GM23338 (cell line): ENCODE measurements around the gene POLQ. TPM values are rescaled to one million over a fixed set of nuclear protein-coding genes. Genes with fewer than 3 reads are reported as not detected.
A peak's percentile ranks its signal among the peaks of the same experiment; 100 is the strongest.

ENCODE experiments used
- ATAC-seq: fragments of 200-7000 bp; cut with Tn5 transposase; 3 replicates; pipeline ENCODE4 v1.9.1; 2020
- DNase-seq: peaks from one replicate; pipeline ENCODE4 v3.0.0-alpha.2; 2015; ENCODE audit warnings: low spot score
- H2AFZ ChIP-seq: fragments of 200-600 bp; sonication (generic); 2 replicates; pipeline ENCODE4 v1.8.0; 2016; ENCODE audit warnings: antibody characterized with exemption, mild to moderate bottlenecking, moderate library complexity
- H3F3A ChIP-seq: fragments of 200-600 bp; sonication (generic); replicated peaks from 2 replicates; pipeline ENCODE4 v1.8.0; 2017; ENCODE audit warnings: antibody characterized with exemption, mixed run types, low read depth
- H3K27ac ChIP-seq: fragments of 200-600 bp; sonication (generic); 2 replicates; pipeline ENCODE4 v1.6.1; 2016; ENCODE audit warnings: low read depth
- H3K27me3 ChIP-seq: fragments of 200-600 bp; sonication (generic); 2 replicates; pipeline ENCODE4 v1.8.0; 2016; ENCODE audit warnings: mild to moderate bottlenecking, mixed run types, moderate library complexity; ENCODE audit not compliant: insufficient read depth
- H3K36me3 ChIP-seq: fragments of 200-600 bp; sonication (generic); 2 replicates; pipeline ENCODE4 v1.8.0; 2016; ENCODE audit warnings: mild to moderate bottlenecking; ENCODE audit not compliant: insufficient read depth
- H3K4me1 ChIP-seq: fragments of 200-600 bp; sonication (generic); 2 replicates; pipeline ENCODE4 v1.8.0; 2016; ENCODE audit warnings: mild to moderate bottlenecking, moderate library complexity; ENCODE audit not compliant: insufficient read depth
- H3K4me2 ChIP-seq: fragments of 200-600 bp; sonication (generic); 2 replicates; pipeline ENCODE4 v1.7.1; 2017; ENCODE audit warnings: mixed run types
- H3K4me3 ChIP-seq: fragments of 200-600 bp; sonication (generic); 2 replicates; pipeline ENCODE4 v1.6.1; 2016; ENCODE audit warnings: mixed run types
- H3K79me2 ChIP-seq: fragments of 200-600 bp; sonication (generic); replicated peaks from 2 replicates; pipeline ENCODE4 v1.8.0; 2017; ENCODE audit warnings: mild to moderate bottlenecking; ENCODE audit not compliant: insufficient read depth
- H3K9me2 ChIP-seq: fragments of 200-600 bp; sonication (generic); 2 replicates; pipeline ENCODE4 v1.8.0; 2017; ENCODE audit not compliant: insufficient read depth
- H4K20me1 ChIP-seq: fragments of 200-600 bp; sonication (generic); replicated peaks from 2 replicates; pipeline ENCODE4 v1.8.0; 2017; ENCODE audit warnings: mild to moderate bottlenecking; ENCODE audit not compliant: insufficient read depth
- H3K27ac Mint-ChIP-seq: 2 replicates; pipeline ENCODE4 v1.8.0; 2020; ENCODE audit warnings: inconsistent platforms, mild to moderate bottlenecking, moderate library complexity, mixed read lengths
- H3K27me3 Mint-ChIP-seq: 3 replicates; pipeline ENCODE4 v1.8.0; 2022; ENCODE audit warnings: low read depth, mild to moderate bottlenecking, moderate library complexity, mixed read lengths, inconsistent platforms; ENCODE audit not compliant: insufficient read depth, poor library complexity
- H3K36me3 Mint-ChIP-seq: 3 replicates; pipeline ENCODE4 v1.8.0; 2021; ENCODE audit warnings: low read depth, mild to moderate bottlenecking, inconsistent platforms, moderate library complexity, mixed read lengths
- H3K4me1 Mint-ChIP-seq: 3 replicates; pipeline ENCODE4 v1.8.0; 2020; ENCODE audit warnings: mild to moderate bottlenecking, inconsistent platforms, mixed read lengths
- H3K4me3 Mint-ChIP-seq: 3 replicates; pipeline ENCODE4 v1.8.0; 2021; ENCODE audit warnings: moderate library complexity, mild to moderate bottlenecking, inconsistent platforms, mixed read lengths
- H3K9me3 Mint-ChIP-seq: 3 replicates; pipeline ENCODE4 v1.8.0; 2020; ENCODE audit warnings: moderate library complexity, mild to moderate bottlenecking, inconsistent platforms, mixed read lengths
- CREB1 ChIP-seq: fragments of 250-450 bp; sonication (Bioruptor Pico); IDR thresholded peaks from 2 replicates; pipeline ENCODE4 v1.5.0; 2020; ENCODE audit warnings: low read depth, mild to moderate bottlenecking, moderate library complexity
- CTCF ChIP-seq, 2 experiments: fragments of 200-600 bp in 1 of 2; sonication (generic) in 1 of 2; conservative IDR thresholded peaks; 2 replicates each; pipeline versions ENCODE4 v1.5.1 to v1.6.1; 2016 to 2017; ENCODE audit warnings: antibody characterized with exemption in 2 of 2, low read depth in 2 of 2, mild to moderate bottlenecking in 2 of 2, moderate library complexity in 1 of 2
- EZH2 ChIP-seq: fragments of 200-600 bp; sonication (generic); IDR thresholded peaks from one replicate; pipeline ENCODE4 v1.8.0; 2017; ENCODE audit warnings: antibody characterized with exemption, mild to moderate bottlenecking, low read depth; ENCODE audit not compliant: unreplicated experiment
- EZH2phosphoT487 ChIP-seq: fragments of 200-600 bp; sonication (generic); IDR thresholded peaks from one replicate; pipeline ENCODE4 v1.8.1; 2018; ENCODE audit warnings: antibody characterized with exemption; ENCODE audit not compliant: unreplicated experiment
- NANOG ChIP-seq: IDR thresholded peaks from 2 replicates; pipeline ENCODE4 v1.6.1; 2016; ENCODE audit warnings: antibody characterized with exemption, borderline replicate concordance
- POLR2AphosphoS5 ChIP-seq: IDR thresholded peaks from 2 replicates; pipeline ENCODE4 v1.6.1; 2016; ENCODE audit warnings: antibody characterized with exemption, low read depth
- STAT1 ChIP-seq: IDR thresholded peaks from one replicate; pipeline ENCODE4 v1.6.1; 2016; ENCODE audit warnings: antibody characterized with exemption; ENCODE audit not compliant: unreplicated experiment
- ZNF114 ChIP-seq: fragments of 250-450 bp; sonication (Bioruptor Pico); IDR thresholded peaks from 2 replicates; pipeline ENCODE4 v1.5.0; 2020; ENCODE audit warnings: mild to moderate bottlenecking, moderate library complexity
- polyA plus RNA-seq: library from polyadenylated mRNA; unstranded; fragments of >200 nt; fragmentation: Nextera tagmentation; extraction: Ambion mirVana; gene quantifications from 2 replicates; pipeline ENCODE4 v1.2.1, GENCODE V29; 2016
- total RNA-seq: library from RNA; depleted of rRNA; stranded (reverse); fragments of >200 nt; shearing (Covaris generic); gene quantifications from 2 replicates; pipeline ENCODE4 v1.2.3, GENCODE V29; 2014
- TF ChIP-seq, protein P1 (sequence below): fragments of 250-450 bp; sonication (Bioruptor Pico); IDR thresholded peaks from 2 replicates; pipeline ENCODE4 v1.5.0; 2020; ENCODE audit warnings: mild to moderate bottlenecking, moderate library complexity
- TF ChIP-seq, protein P2 (sequence below): IDR thresholded peaks from one replicate; pipeline ENCODE4 v1.6.1; 2018; ENCODE audit warnings: antibody characterized with exemption; ENCODE audit not compliant: unreplicated experiment

POLQ gene
- total and polyA plus RNA-seq, 2 experiments from 2014 or later, result 6.9 to 20.6 TPM

- H3F3A ChIP-seq, result no peaks in the 10 kb centered on the region
- no peaks in the 10 kb centered on the region for H3K79me2 ChIP-seq
- no peak for ATAC-seq
- TF ChIP-seq ZNF114 (no peak), POLR2AphosphoS5 (no peak), CREB1 (CRISPR knock-in tag) (no peak), CTCF (conservative IDR thresholded peaks at IDR 0.05; ENCODE audit: low read depth in 2 of 2) (no peak), EZH2 (no peak), STAT1 (no peak), EZH2phosphoT487 (no peak), NANOG (no peak)
- TF ChIP-seq, protein P1, sequence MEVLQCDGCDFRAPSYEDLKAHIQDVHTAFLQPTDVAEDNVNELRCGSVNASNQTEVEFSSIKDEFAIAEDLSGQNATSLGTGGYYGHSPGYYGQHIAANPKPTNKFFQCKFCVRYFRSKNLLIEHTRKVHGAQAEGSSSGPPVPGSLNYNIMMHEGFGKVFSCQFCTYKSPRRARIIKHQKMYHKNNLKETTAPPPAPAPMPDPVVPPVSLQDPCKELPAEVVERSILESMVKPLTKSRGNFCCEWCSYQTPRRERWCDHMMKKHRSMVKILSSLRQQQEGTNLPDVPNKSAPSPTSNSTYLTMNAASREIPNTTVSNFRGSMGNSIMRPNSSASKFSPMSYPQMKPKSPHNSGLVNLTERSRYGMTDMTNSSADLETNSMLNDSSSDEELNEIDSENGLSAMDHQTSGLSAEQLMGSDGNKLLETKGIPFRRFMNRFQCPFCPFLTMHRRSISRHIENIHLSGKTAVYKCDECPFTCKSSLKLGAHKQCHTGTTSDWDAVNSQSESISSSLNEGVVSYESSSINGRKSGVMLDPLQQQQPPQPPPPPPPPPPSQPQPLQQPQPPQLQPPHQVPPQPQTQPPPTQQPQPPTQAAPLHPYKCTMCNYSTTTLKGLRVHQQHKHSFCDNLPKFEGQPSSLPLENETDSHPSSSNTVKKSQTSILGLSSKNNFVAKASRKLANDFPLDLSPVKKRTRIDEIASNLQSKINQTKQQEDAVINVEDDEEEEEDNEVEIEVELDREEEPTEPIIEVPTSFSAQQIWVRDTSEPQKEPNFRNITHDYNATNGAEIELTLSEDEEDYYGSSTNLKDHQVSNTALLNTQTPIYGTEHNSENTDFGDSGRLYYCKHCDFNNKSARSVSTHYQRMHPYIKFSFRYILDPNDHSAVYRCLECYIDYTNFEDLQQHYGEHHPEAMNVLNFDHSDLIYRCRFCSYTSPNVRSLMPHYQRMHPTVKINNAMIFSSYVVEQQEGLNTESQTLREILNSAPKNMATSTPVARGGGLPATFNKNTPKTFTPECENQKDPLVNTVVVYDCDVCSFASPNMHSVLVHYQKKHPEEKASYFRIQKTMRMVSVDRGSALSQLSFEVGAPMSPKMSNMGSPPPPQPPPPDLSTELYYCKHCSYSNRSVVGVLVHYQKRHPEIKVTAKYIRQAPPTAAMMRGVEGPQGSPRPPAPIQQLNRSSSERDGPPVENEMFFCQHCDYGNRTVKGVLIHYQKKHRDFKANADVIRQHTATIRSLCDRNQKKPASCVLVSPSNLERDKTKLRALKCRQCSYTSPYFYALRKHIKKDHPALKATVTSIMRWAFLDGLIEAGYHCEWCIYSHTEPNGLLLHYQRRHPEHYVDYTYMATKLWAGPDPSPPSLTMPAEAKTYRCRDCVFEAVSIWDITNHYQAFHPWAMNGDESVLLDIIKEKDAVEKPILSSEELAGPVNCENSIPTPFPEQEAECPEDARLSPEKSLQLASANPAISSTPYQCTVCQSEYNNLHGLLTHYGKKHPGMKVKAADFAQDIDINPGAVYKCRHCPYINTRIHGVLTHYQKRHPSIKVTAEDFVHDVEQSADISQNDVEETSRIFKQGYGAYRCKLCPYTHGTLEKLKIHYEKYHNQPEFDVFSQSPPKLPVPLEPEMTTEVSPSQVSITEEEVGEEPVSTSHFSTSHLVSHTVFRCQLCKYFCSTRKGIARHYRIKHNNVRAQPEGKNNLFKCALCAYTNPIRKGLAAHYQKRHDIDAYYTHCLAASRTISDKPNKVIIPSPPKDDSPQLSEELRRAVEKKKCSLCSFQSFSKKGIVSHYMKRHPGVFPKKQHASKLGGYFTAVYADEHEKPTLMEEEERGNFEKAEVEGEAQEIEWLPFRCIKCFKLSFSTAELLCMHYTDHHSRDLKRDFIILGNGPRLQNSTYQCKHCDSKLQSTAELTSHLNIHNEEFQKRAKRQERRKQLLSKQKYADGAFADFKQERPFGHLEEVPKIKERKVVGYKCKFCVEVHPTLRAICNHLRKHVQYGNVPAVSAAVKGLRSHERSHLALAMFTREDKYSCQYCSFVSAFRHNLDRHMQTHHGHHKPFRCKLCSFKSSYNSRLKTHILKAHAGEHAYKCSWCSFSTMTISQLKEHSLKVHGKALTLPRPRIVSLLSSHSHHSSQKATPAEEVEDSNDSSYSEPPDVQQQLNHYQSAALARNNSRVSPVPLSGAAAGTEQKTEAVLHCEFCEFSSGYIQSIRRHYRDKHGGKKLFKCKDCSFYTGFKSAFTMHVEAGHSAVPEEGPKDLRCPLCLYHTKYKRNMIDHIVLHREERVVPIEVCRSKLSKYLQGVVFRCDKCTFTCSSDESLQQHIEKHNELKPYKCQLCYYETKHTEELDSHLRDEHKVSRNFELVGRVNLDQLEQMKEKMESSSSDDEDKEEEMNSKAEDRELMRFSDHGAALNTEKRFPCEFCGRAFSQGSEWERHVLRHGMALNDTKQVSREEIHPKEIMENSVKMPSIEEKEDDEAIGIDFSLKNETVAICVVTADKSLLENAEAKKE (CRISPR knock-in tag), result no peak
- TF ChIP-seq, protein P2, sequence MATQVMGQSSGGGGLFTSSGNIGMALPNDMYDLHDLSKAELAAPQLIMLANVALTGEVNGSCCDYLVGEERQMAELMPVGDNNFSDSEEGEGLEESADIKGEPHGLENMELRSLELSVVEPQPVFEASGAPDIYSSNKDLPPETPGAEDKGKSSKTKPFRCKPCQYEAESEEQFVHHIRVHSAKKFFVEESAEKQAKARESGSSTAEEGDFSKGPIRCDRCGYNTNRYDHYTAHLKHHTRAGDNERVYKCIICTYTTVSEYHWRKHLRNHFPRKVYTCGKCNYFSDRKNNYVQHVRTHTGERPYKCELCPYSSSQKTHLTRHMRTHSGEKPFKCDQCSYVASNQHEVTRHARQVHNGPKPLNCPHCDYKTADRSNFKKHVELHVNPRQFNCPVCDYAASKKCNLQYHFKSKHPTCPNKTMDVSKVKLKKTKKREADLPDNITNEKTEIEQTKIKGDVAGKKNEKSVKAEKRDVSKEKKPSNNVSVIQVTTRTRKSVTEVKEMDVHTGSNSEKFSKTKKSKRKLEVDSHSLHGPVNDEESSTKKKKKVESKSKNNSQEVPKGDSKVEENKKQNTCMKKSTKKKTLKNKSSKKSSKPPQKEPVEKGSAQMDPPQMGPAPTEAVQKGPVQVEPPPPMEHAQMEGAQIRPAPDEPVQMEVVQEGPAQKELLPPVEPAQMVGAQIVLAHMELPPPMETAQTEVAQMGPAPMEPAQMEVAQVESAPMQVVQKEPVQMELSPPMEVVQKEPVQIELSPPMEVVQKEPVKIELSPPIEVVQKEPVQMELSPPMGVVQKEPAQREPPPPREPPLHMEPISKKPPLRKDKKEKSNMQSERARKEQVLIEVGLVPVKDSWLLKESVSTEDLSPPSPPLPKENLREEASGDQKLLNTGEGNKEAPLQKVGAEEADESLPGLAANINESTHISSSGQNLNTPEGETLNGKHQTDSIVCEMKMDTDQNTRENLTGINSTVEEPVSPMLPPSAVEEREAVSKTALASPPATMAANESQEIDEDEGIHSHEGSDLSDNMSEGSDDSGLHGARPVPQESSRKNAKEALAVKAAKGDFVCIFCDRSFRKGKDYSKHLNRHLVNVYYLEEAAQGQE, result no peak
- peaks cover 58% of the 10 kb centered on the region for H3K36me3 Mint-ChIP-seq
- no peak for DNase-seq
- H3K4me1 ChIP-seq, result no peaks in the 10 kb centered on the region
- no peaks in the 10 kb centered on the region for H4K20me1 ChIP-seq
- H3K27ac ChIP-seq, result peak overlapping the region; percentile 55; the same call in 1 of the 2 replicates
- no peak overlapping the region for H3K4me3 ChIP-seq
- H3K27me3 Mint-ChIP-seq, result no peaks in the 10 kb centered on the region
- H2AFZ ChIP-seq, result no peak overlapping the region
- H3K27ac Mint-ChIP-seq, result no peak overlapping the region
- no peak overlapping the region for H3K4me3 Mint-ChIP-seq
- no peaks in the 10 kb centered on the region for H3K4me1 Mint-ChIP-seq
- H3K9me3 Mint-ChIP-seq, result no peaks in the 10 kb centered on the region
- peaks cover 14% of the 10 kb centered on the region; the same call in 1 of the 2 replicates for H3K36me3 ChIP-seq
- H3K4me2 ChIP-seq, result no peak overlapping the region
- H3K9me2 ChIP-seq, result no peaks in the 10 kb centered on the region
- H3K27me3 ChIP-seq, result no peaks in the 10 kb centered on the region
Observed at GRCh38 chr3:121496786-121497185, 49.0 kb downstream of the POLQ start.
